Erythroblast (primary cell): ENCODE measurements around the gene SAE1.

ENCODE experiments used
- GATA1 ChIP-seq: IDR thresholded peaks from 2 replicates; pipeline ENCODE4 v1.6.1; 2011; ENCODE audit warnings: low read depth, mild to moderate bottlenecking, control low read depth, low read length, moderate library complexity
- POLR2A ChIP-seq: IDR thresholded peaks from 2 replicates; pipeline ENCODE4 v1.6.1; 2011; ENCODE audit warnings: mild to moderate bottlenecking, low read length

DNA sequence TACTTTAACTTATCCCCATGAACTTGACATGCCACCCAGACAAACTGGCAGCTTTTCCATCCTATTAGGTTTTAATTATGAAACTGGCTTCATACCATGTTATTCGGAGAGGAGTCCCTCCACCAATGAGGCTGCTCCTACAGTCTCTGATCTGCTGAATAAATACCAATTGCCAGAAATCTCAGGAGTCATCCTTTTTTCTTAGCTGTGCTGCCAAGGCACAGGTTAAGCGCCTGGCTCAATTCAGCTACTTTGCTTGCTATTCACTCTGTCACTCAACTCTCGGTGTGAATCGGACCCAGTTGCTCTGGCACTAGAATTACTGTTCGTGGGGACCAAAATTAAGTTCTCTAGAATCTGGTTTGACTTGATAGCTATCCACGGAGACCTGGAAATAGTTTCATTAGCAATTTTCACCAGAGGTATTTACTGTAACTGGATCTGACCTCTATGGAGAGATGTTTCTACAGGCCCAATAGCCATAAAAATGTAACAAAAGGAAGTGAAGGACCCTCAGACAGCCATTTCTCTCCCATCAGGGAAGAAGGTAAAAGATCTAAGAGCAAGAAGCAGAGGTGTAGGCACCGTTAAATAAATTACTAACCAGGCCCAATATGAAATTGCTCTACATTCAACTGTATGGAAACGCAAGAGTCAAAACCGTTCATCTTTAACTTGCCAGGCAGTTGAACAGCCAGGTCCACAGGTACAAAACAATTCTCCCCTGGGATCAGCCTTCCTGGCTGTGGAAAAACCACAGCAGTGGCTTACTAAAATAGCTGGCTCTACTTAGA lies 22.5 kb upstream of the SAE1 start:
- TF ChIP-seq POLR2A (no peak), GATA1 (no peak)
